ENCODE measurements around the gene PLXNB1.

DNA sequence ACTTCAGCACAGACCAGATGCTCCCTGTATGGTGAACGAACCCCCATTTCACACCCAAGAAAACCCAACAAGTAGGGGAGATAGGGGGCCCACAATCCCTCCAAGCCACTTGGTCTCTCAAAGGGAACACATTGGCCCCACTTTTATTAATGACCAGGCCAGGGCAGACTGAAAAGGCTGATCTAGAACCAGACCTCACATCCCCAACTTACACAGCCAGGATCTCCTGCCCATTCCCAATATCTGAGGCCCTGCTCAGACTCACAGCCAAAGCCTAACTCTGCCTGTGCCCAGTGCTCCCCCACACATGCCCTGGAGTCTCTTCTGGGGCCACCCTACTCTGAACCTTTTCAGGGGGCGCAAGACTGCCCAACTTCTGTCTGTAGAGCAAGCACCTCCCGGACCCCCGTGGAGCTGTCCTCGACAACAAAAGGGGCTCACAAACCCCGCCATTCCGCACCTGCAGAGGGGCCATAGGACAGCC lies 1.8 kb downstream of the PLXNB1 start:
- TF ChIP-seq EZH2 (IDR thresholded peaks at IDR 0.05) (no peak), POLR2AphosphoS5 (IDR thresholded peaks at IDR 0.05; ENCODE audit: borderline replicate concordance, low read depth, low read length) (no peak)
